Activated T-cell treated with anti-CD3 and anti-CD28 coated beads, Interleukin-2, amount 50 U/mL, for 4 hours (primary cell): ENCODE measurements around the gene PRKAA1. TPM values are rescaled to one million over a fixed set of nuclear protein-coding genes. Genes with fewer than 3 reads are reported as not detected.
A peak's percentile ranks its signal among the peaks of the same experiment; 100 is the strongest.
"Not testable (repeated sequence)": the region's sequence is repeated elsewhere in the genome, so short reads cannot be mapped to it uniquely, and the experiment has no call there.

Source experiments
- ATAC-seq, 2 donors: fragments of 200-7000 bp; cut with Tn5 transposase; one replicate each; pipeline ENCODE4 v1.10.0; 2021
- DNase-seq: peaks from one replicate; pipeline ENCODE4 v3.0.0-alpha.2; 2020
- H3K27me3 Mint-ChIP-seq: one replicate; pipeline ENCODE4 v1.8.0; 2021; ENCODE audit warnings: low read depth, mixed read lengths
- H3K36me3 Mint-ChIP-seq: one replicate; pipeline ENCODE4 v1.8.0; 2022; ENCODE audit warnings: mixed read lengths; ENCODE audit not compliant: insufficient read depth
- H3K4me1 Mint-ChIP-seq: one replicate; pipeline ENCODE4 v1.8.0; 2021; ENCODE audit warnings: low read depth, mixed read lengths
- H3K4me3 Mint-ChIP-seq: one replicate; pipeline ENCODE4 v1.8.0; 2021; ENCODE audit warnings: mild to moderate bottlenecking, moderate library complexity, mixed read lengths
- H3K9me3 Mint-ChIP-seq: one replicate; pipeline ENCODE4 v1.8.0; 2021; ENCODE audit warnings: mixed read lengths
- total RNA-seq, 3 donors: library from RNA; stranded (reverse); gene quantifications; one replicate each; pipeline ENCODE4 v1.2.1, GENCODE V29; 2021

PRKAA1 gene
- total RNA-seq, 3 donors from 2014 or later, result 48.6 to 51.4 (median 50.3) TPM

- Mint-ChIP-seq H3K4me3 (no peak overlapping the region), H3K27me3 (no peaks in the 10 kb centered on the region), H3K4me1 (peaks cover 20% of the 10 kb centered on the region), H3K9me3 (no peaks in the 10 kb centered on the region), H3K36me3 (peaks cover 21% of the 10 kb centered on the region)
- ATAC-seq (no peak), DNase-seq (no peak)
These were observed 51.5 kb downstream of the PRKAA1 start for GRCh38 chr5:40746703-40747102.

GRCh38 chr5:40743771-40744170 lies 54.4 kb downstream of the PRKAA1 start:
- DNase-seq (no peak), ATAC-seq (no peak)
- H3K36me3 Mint-ChIP-seq, result peaks cover 40% of the 10 kb centered on the region
- peaks cover 17% of the 10 kb centered on the region for H3K9me3 Mint-ChIP-seq
- peaks cover 12% of the 10 kb centered on the region for H3K4me1 Mint-ChIP-seq
- H3K27me3 Mint-ChIP-seq, result no peaks in the 10 kb centered on the region
- H3K4me3 Mint-ChIP-seq, result no peak overlapping the region

- Mint-ChIP-seq H3K36me3 (peaks cover 30% of the 10 kb centered on the region), H3K4me3 (no peak overlapping the region), H3K27me3 (no peaks in the 10 kb centered on the region), H3K9me3 (peaks cover 17% of the 10 kb centered on the region), H3K4me1 (peaks cover 25% of the 10 kb centered on the region)
- DNase-seq (no peak), ATAC-seq (no peak)
These were observed 59.7 kb downstream of the PRKAA1 start for GRCh38 chr5:40738502-40738901.

GRCh38 chr5:40736103-40736875 lies 61.9 kb downstream of the PRKAA1 start:
- H3K4me1 Mint-ChIP-seq, result peaks cover 23% of the 10 kb centered on the region
- H3K27me3 Mint-ChIP-seq, result no peaks in the 10 kb centered on the region
- no peak overlapping the region for H3K4me3 Mint-ChIP-seq
- ATAC-seq (peak; percentile 66 to 78), DNase-seq (no peak)
- H3K36me3 Mint-ChIP-seq, result peaks cover 24% of the 10 kb centered on the region
- peaks cover 15% of the 10 kb centered on the region for H3K9me3 Mint-ChIP-seq

- Mint-ChIP-seq H3K36me3 (peaks cover 17% of the 10 kb centered on the region), H3K9me3 (peaks cover 9% of the 10 kb centered on the region), H3K27me3 (no peaks in the 10 kb centered on the region), H3K4me1 (peaks cover 25% of the 10 kb centered on the region), H3K4me3 (no peak overlapping the region)
- DNase-seq (no peak), ATAC-seq (no peak)
These were observed 62.6 kb downstream of the PRKAA1 start for GRCh38 chr5:40735609-40736008.

- Mint-ChIP-seq H3K4me1 (peaks cover 28% of the 10 kb centered on the region), H3K27me3 (no peaks in the 10 kb centered on the region), H3K9me3 (peaks cover 4% of the 10 kb centered on the region), H3K4me3 (no peak overlapping the region), H3K36me3 (peaks cover 13% of the 10 kb centered on the region)
- DNase-seq (no peak), ATAC-seq (no peak)
These were observed 63.2 kb downstream of the PRKAA1 start for GRCh38 chr5:40734986-40735385.

- peaks cover 7% of the 10 kb centered on the region for H3K36me3 Mint-ChIP-seq
- H3K27me3 Mint-ChIP-seq, result no peaks in the 10 kb centered on the region
- ATAC-seq (no peak), DNase-seq (no peak)
- H3K4me3 Mint-ChIP-seq, result no peak overlapping the region
- H3K9me3 Mint-ChIP-seq, result no peaks in the 10 kb centered on the region
- peaks cover 28% of the 10 kb centered on the region for H3K4me1 Mint-ChIP-seq
These were observed 64.2 kb downstream of the PRKAA1 start for GRCh38 chr5:40733879-40734563.

- H3K27me3 Mint-ChIP-seq, result no peaks in the 10 kb centered on the region
- DNase-seq, result no peak
- H3K4me1 Mint-ChIP-seq, result peaks cover 26% of the 10 kb centered on the region
- H3K36me3 Mint-ChIP-seq, result peaks cover 4% of the 10 kb centered on the region
- H3K9me3 Mint-ChIP-seq, result no peaks in the 10 kb centered on the region
- H3K4me3 Mint-ChIP-seq, result no peak overlapping the region
- ATAC-seq, result no peak
These were observed 64.7 kb downstream of the PRKAA1 start for GRCh38 chr5:40733434-40733833.

- not testable (repeated sequence) for H3K4me1 Mint-ChIP-seq, DNase-seq, H3K4me3 Mint-ChIP-seq, H3K27me3 Mint-ChIP-seq, H3K9me3 Mint-ChIP-seq, ATAC-seq
- H3K36me3 Mint-ChIP-seq, result peaks cover 39% of the 10 kb centered on the region
These were observed 75.7 kb downstream of the PRKAA1 start for GRCh38 chr5:40722497-40722911.

GRCh38 chr5:40720069-40720468 lies 78.1 kb downstream of the PRKAA1 start:
- no peak overlapping the region for H3K4me3 Mint-ChIP-seq
- peaks cover 11% of the 10 kb centered on the region for H3K4me1 Mint-ChIP-seq
- peaks cover 7% of the 10 kb centered on the region for H3K9me3 Mint-ChIP-seq
- DNase-seq (no peak), ATAC-seq (no peak)
- H3K27me3 Mint-ChIP-seq, result no peaks in the 10 kb centered on the region
- H3K36me3 Mint-ChIP-seq, result peaks cover 42% of the 10 kb centered on the region

- H3K4me3 Mint-ChIP-seq, result no peak overlapping the region
- peaks cover 38% of the 10 kb centered on the region for H3K36me3 Mint-ChIP-seq
These were observed 80.9 kb downstream of the PRKAA1 start for GRCh38 chr5:40717281-40717680.

GRCh38 chr5:40716590-40716989 lies 81.6 kb downstream of the PRKAA1 start:
- H3K27me3 Mint-ChIP-seq, result no peaks in the 10 kb centered on the region
- H3K4me3 Mint-ChIP-seq, result no peak overlapping the region
- no peak for DNase-seq
- H3K4me1 Mint-ChIP-seq, result peaks cover 13% of the 10 kb centered on the region
- peaks cover 5% of the 10 kb centered on the region for H3K9me3 Mint-ChIP-seq
- ATAC-seq, result no peak
- peaks cover 39% of the 10 kb centered on the region for H3K36me3 Mint-ChIP-seq

More at GRCh38 chr5:40717281-40717680, 80.9 kb downstream of the PRKAA1 start:
- Mint-ChIP-seq H3K27me3 (no peaks in the 10 kb centered on the region), H3K4me1 (peaks cover 13% of the 10 kb centered on the region), H3K9me3 (peaks cover 7% of the 10 kb centered on the region)
- no peak for DNase-seq
- ATAC-seq, result no peak

GRCh38 chr5:40716000-40716399 lies 82.2 kb downstream of the PRKAA1 start:
- Mint-ChIP-seq H3K4me3 (no peak overlapping the region), H3K36me3 (peaks cover 33% of the 10 kb centered on the region), H3K4me1 (peaks cover 13% of the 10 kb centered on the region), H3K9me3 (no peaks in the 10 kb centered on the region), H3K27me3 (no peaks in the 10 kb centered on the region)
- ATAC-seq (no peak), DNase-seq (no peak)

- no peak for ATAC-seq
- Mint-ChIP-seq H3K27me3 (no peaks in the 10 kb centered on the region), H3K4me3 (no peak overlapping the region), H3K4me1 (peaks cover 13% of the 10 kb centered on the region), H3K9me3 (no peaks in the 10 kb centered on the region), H3K36me3 (peaks cover 34% of the 10 kb centered on the region)
- DNase-seq, result no peak
These were observed 84.2 kb downstream of the PRKAA1 start for GRCh38 chr5:40714001-40714400.

- Mint-ChIP-seq H3K9me3 (peaks cover 18% of the 10 kb centered on the region), H3K36me3 (peaks cover 42% of the 10 kb centered on the region)
- not testable (repeated sequence) for DNase-seq, H3K4me1 Mint-ChIP-seq, H3K27me3 Mint-ChIP-seq, H3K4me3 Mint-ChIP-seq, ATAC-seq
These were observed 87.6 kb downstream of the PRKAA1 start for GRCh38 chr5:40710575-40710974.
